HG03575 (cell line): Measurements from ENCODE around the gene ERGIC2.
"Not testable (repeated sequence)": the region's sequence is repeated elsewhere in the genome, so short reads cannot be mapped to it uniquely, and the experiment has no call there.

Source experiments
- ATAC-seq: cut with Tn5 transposase; IDR thresholded peaks from one replicate; pipeline ENCODE4 v1.9.1; 2021; ENCODE audit not compliant: unreplicated experiment, insufficient number of reproducible peaks, low FRiP score; ENCODE audit errors: extremely low read depth

ERGIC2 gene

DNA sequence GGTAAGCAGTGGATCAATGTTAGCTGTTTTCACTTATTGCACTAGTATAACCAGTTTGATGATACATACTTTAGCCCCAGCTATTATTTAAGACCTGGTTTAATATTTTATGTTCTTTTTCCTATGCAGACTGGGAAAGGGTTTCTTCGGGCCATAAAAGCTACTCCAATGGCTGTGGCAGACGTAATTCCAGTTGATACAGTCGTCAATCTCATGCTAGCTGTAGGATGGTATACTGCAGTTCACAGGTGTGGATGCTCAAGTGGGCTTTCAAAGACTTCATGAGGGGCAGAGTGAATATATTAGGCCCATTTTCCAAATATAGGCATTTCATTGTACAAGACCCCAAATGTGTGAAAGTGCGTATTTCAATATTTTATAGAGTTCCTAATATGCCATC, 70.1 kb downstream of the ERGIC2 start:
- no peak for ATAC-seq

DNA sequence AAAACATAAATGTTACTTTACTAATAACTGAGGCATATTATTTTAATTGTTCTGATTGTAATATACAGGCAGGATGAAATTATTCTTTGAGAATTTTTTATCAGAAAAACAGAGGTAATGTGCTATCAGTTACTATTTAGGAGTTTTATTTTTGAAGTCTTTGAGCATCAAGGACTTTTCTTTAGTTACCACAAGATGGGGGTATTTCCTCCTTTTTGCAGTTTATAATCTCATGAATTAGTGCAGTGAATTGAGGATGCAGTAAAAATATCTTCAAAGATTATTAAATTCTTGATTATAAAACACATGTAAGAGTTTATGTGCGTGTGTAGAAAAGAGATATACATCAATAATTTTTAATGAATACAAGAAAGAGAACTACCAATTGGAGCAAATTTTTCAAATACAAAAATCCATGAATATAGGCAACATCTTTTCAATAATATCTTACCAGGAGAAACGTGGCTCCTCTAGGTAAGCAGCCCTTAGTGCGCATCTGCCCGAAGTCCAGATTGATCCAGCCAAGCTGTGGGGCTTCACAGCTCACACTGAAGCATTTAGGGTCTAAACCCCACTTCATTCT, 71.6 kb downstream of the ERGIC2 start:
- ATAC-seq, result no peak

DNA sequence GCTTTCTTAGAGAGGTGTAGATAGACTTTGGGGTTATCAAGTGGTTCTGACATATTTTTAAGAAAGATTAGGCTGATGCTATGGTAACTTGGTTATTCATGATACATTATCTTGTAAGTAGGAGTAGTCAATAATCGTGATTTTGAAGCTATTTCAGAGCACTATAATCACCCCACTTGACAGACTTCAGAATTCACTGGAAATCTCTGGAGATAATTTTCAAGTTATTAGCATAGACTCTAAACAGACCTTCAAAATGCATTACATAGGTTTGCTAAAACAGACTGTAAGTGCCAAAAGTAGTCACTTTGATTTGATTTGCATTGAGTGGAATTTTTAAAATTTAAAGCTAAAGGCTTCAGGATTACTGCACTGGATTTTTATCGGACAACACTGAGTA, 74.3 kb downstream of the ERGIC2 start:
- ATAC-seq, result no peak

DNA sequence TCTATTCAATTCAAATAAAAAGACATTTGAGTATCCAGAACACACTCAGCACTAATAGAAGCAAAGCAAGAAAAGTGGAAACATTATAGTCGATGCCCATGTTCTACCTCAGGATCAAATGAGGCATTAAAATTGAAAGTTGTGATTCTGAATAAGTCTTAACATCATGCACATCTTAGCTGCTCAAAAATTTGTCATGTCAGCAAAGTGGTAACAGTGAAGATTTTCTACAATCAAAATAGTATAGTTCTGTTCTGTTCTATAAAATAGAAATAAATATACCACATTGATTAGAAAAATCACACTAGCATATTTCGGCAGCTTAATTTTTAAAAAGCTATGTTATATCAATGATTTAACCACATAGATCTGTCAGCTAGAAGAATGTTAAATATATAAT, 74.7 kb downstream of the ERGIC2 start:
- no peak for ATAC-seq

DNA sequence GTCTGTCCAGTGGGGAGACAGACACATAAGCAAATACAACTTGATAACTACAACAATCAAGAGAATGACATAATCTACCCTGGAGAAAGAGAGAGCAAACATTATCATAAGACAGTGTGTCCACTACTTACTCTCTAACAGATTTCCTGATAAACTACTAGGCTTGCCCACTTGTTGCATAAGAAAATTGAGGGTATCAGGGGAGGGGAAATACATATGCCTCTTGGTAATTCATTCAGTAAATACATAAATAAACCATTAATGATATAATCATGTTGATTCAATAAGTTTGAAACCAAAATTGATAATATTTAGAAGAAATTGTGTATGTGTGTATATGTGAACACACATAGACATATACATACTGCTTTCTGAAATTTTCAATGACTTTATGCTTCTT, 76.6 kb downstream of the ERGIC2 start:
- ATAC-seq, result no peak

DNA sequence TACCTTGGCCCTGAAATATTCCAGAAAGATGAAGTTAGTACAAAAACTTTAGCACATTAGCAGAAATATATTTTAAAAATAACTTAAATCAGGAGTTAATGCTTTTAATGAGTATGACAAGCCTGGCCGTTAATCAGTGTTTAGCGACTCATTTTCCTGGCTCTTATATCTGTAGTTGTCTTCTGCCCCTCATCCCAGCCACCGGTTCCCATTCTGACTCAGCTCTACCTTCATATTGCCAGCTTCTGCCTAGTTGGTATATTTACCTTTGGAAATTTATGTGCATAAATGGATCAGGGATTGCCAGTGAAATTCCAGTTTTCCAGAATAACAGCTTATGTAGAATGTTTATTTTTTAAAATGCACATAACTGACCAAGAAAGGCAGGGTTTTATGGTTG, 79.9 kb downstream of the ERGIC2 start:
- no peak for ATAC-seq

DNA sequence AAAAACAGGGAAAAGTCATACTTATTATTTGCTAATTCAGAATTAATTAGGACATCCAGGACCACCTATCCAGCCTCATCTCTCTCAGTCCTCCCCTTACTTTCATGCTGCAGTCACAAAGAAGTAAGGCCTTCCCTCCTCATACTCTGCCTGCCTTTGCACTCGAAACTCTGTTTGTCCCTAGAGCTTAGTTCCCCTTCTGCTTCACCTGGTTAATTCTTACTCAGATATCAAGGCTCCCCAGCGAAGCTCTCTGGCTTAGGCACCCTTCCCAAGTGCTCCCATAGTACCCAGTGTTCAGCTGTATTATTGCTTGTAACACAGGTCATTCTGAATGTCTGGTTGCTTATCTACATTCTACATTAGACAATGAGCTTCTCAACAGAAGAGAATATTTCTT, 81.3 kb downstream of the ERGIC2 start:
- no peak for ATAC-seq

DNA sequence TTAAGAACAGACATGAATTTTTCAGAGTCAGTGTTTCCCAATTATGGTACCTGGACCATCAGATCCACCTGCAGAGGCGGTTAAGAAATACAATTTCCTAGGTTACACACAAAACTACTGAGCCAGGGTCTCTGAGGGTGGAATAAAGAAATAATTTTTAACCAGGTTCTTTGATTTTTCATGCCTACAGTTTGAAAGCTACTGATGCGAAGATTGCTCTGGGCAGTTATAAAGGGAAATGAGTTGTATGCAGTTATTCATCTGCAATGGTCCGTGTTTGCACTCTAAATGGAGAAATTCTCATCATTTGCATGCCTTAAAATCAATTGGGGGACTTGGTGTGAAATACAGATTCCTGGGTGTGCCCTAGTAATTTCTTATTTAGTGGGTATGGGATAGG, 89.7 kb downstream of the ERGIC2 start:
- no peak for ATAC-seq

DNA sequence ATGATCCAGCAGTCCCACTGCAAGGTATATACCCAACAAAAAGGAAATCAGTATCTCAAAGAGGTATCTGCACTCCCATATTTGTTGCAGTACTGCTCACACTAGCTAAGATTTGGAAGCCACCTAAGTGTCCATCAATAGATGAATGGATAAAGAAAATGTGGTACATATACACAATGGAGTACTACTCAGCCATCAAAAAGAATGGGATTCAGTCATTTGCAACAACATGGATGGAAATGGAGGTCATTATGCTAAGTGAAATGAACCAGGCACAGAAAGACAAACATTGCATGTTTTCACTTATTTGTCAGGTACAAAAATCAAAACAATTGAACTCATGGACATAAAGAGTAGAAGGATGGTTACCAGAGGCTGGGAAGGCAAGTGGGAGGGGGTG, 90.5 kb downstream of the ERGIC2 start:
- ATAC-seq, result not testable (repeated sequence)

DNA sequence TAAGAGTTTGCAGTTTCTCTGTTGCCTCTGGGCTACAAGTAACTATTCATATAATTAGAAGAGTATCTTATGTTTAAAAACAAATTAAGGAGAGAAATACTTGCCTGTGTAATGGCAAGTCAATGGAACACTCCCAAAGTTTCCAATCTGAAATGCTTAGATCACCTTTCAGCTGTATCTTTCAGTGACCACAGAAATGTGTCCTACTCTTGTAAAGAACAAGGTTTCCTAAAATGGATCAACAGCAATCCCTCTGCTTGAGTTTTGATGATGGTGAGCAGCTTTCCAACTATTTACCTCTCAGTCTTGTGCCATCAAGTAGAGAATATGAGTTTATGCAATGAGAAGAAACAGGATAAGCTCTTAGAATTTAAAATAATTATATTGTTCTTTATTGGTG, 92.9 kb downstream of the ERGIC2 start:
- no peak for ATAC-seq

DNA sequence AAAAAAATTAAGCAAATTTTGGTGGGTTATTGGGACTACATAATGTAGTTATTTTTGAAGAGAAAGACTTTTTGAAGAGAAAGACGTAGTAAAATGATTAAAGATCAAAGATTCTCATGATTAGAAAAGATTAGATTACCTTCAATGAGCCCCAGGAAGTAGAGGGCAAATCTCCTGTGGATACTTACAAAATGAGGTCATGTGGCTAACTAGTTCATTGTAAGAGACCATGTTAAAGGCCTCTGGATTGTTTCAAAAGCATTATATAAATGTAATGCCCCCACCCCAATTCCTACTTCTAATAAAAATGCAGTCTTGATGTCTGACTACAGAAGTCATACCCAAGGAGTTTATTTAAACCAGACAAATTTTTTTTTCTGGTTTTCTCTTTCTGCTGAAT, 93.3 kb downstream of the ERGIC2 start:
- ATAC-seq, result no peak
